ENCODE measurements around the gene ZGRF1.
A peak's percentile ranks its signal among the peaks of the same experiment; 100 is the strongest.

Gene ZGRF1

DNA sequence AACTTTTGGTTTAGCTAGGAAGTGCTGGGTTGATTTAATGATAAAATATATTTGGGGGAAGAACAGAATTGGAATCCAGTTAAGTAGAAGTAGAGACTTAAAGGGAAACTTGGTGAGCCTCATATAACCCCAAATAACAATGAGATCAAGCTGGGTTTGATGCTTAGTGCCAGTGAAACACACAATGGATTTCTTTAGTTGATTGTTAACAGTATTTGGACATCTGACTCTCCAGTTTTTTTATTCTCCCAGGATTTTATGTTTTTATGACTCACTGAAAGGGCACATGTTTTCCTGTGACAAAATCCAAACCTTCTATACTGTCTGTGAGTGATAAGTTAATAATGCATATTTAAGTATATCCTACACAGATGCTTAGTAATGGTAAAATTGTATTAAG lies 118.0 kb downstream of the ZGRF1 start:
- H3K36me3 Mint-ChIP-seq, result no peaks in the 10 kb centered on the region
- H3K4me3 Mint-ChIP-seq, result no peak overlapping the region
- no peak overlapping the region for H3K27ac Mint-ChIP-seq
- H3K9me3 Mint-ChIP-seq (ENCODE audit: low read depth), result peaks cover 6% of the 10 kb centered on the region
- H3K27me3 Mint-ChIP-seq, result peaks cover 68% of the 10 kb centered on the region
- H3K4me1 Mint-ChIP-seq (ENCODE audit: low read depth), result peaks cover 58% of the 10 kb centered on the region

DNA sequence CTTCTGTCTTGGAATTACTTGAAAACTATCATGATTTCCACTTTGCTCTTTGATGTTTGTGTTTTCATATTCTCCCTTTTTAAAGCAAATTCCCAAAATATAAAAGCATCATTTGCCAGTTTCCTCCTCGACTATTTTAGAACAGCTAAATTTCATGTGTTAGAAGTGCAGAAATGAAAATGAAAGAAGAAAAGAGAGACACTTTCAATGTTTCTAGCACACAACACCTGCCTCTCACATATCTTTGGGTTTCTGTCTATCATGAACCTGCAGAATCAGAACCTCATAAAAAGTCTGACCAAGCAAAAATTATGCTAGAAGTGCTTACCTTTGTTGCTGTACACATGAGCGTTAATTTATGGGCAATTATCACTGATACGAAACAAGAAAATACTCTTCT lies 118.8 kb downstream of the ZGRF1 start:
- no peak overlapping the region for H3K27ac Mint-ChIP-seq
- H3K27me3 Mint-ChIP-seq, result peaks cover 70% of the 10 kb centered on the region
- no peaks in the 10 kb centered on the region for H3K36me3 Mint-ChIP-seq
- peaks cover 54% of the 10 kb centered on the region for H3K4me1 Mint-ChIP-seq (ENCODE audit: low read depth)
- peaks cover 6% of the 10 kb centered on the region for H3K9me3 Mint-ChIP-seq (ENCODE audit: low read depth)
- H3K4me3 Mint-ChIP-seq, result peak overlapping the region; percentile 85

DNA sequence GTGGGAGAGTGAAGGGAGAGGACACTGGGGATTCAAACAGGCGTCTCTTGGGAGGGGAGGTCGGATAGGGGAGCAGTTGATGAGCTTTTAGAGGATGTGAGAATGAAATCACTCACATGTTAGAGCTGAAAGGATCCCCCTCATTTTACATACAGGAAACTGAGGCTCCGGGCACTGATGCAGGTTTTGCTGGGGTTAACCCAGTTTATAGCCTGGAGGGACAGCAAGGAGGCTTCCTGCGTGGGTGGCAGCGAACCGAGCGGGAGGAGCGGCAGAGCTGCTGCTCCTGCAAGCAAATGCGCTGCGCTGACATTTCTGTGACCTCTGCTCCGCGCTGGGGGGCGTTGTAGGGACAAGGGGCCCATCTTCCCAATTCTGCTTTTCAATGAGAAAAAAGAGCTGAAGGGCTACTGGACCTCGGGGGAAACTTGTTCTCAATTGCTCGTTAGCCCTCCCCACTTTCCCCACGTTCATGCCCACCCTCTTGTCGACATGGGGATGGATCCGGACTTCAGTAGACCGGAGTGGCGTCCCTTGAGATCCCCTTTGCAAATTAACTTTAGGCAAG lies 119.6 kb downstream of the ZGRF1 start:
- Mint-ChIP-seq H3K4me1 (ENCODE audit: low read depth) (peaks cover 48% of the 10 kb centered on the region), H3K27me3 (peaks cover 75% of the 10 kb centered on the region), H3K9me3 (ENCODE audit: low read depth) (peaks cover 7% of the 10 kb centered on the region), H3K4me3 (peak overlapping the region; percentile 85), H3K27ac (no peak overlapping the region), H3K36me3 (no peaks in the 10 kb centered on the region)

DNA sequence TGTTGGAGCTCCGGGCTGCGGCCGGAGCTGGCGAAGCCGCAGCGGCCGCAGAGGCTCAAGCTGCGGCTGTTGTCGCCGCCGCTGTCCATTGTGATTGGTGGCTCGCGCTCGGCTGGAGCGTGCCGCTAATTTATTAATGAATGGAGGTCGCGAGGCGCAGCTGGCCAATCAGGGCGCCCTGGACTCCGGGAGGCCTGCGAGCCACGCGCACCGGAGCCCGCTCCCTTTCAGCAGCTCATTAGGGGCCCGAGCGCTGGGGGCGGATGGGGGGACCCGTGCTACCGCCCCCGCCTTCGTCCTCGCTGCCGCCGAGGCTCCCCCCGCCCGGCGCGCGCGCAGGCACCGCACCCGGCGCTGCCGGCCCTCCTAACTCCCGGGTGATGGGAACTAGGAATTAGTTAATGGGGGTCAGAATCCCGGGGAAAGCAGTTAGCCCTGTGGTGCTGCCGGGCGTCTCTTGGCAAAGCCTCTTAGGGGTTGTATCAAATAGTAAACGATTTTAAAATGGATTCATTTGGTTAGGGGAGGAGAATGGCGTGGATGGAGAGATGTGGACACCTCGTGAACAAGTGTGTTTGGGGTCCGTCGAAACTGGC lies 120.1 kb downstream of the ZGRF1 start:
- Mint-ChIP-seq H3K36me3 (peaks cover 3% of the 10 kb centered on the region), H3K9me3 (ENCODE audit: low read depth) (peaks cover 11% of the 10 kb centered on the region), H3K27ac (no peak overlapping the region), H3K27me3 (peaks cover 75% of the 10 kb centered on the region), H3K4me3 (peak overlapping the region; percentile 92), H3K4me1 (ENCODE audit: low read depth) (peaks cover 49% of the 10 kb centered on the region)

DNA sequence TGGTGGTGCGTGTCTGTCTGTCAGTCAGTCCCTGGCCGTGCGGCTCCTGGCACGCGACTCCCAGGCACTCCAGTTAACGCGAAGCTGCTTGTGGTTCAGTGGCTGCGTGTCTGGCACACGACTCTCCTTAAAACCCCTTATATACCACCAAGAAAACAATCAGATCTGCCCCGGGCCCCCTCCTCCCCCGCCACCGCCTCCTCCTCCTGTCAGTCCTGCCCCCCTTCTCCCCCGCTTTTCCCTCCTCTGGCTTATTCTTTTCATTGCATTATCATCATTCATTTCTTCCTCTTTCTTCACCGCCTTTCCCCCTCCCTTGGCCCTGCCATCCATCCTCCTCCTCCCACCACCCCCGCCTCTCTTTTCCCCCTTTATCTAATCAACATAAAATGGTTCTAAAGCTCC lies 120.6 kb downstream of the ZGRF1 start, which contains the start of gene NEUROG2:
NEUROG2 (minus strand) TSS at position 115 of the 405 bp plus-strand sequence. CDS start 705 bp downstream, outside the sequence.
- peaks cover 14% of the 10 kb centered on the region for H3K9me3 Mint-ChIP-seq (ENCODE audit: low read depth)
- no peak within 1 kb of the TSS for H3K27ac Mint-ChIP-seq
- peaks cover 50% of the 10 kb centered on the region for H3K4me1 Mint-ChIP-seq (ENCODE audit: low read depth)
- peak within 1 kb of the TSS; percentile 92 for H3K4me3 Mint-ChIP-seq
- peaks cover 75% of the 10 kb centered on the region for H3K27me3 Mint-ChIP-seq
- H3K36me3 Mint-ChIP-seq, result peaks cover 3% of the 10 kb centered on the region

DNA sequence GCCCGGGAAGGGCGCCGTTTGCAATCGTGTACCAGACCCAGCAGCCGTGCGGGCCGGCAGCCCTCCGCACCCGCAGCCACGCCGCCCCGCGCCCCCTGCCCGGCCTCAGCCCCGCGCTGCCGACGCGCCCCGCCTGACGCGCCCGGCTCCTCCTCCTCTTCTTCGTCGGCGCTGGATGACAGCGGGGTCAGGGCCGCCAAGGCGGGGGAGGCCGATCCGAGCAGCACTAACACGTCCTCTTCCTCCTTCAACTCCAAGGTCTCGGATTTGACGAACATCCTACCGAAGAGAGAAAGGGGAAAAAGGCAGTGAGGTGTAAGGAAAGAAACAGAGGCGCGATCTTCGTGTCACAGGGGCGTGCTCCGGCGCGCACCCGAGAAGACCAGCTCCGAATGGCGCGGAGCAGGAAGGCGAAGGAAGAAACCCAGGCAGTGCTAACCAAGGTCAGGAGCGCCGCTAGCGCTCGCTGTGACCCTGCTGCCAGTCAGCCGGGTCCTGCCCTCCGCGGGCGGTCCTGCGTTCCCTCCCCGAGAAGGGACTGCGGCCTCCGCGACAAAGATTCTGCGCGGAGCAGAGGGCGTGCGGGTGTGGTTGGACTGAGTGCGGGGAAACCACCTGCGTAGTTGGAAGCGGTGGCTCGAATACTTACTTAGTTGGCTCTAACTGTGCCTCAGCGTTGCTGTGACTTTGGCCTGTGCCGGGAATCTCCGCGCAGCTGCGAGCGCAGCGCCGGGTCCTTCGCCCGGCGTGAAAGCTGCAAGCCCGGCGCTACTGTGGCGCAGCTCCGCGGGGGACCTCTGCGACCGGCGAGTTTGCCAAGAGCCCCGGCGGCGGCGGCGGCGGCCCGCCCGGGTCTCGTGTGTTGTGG lies 121.3 kb downstream of the ZGRF1 start:
- Mint-ChIP-seq H3K4me1 (ENCODE audit: low read depth) (peaks cover 47% of the 10 kb centered on the region), H3K4me3 (peak overlapping the region; percentile 92), H3K27ac (no peak overlapping the region), H3K9me3 (ENCODE audit: low read depth) (peaks cover 14% of the 10 kb centered on the region), H3K36me3 (peaks cover 3% of the 10 kb centered on the region), H3K27me3 (peaks cover 70% of the 10 kb centered on the region)

DNA sequence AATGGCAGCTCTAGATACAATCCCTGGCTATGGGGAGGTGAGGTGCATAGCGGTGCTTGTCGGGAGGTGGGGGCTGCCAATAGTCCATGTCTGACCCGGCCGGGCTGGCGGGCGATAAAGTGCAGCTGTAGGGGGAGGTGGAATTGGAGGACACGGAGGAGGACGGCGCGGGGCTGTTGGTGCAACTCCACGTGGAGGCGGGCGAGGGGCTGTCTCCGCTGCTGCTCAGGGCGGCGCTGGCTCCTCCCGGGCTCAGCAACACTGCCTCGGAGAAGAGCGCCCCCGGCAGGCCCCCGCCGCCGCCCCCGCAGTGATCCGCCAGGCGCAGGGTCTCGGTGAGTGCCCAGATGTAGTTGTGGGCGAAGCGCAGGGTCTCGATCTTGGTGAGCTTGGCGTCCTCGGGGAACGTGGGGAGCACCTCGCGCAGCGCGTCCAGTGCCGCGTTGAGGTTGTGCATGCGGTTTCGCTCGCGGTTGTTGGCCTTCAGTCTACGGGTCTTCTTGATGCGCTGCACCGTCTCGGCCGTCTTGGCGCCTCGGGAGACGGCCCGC lies 122.0 kb downstream of the ZGRF1 start:
- Mint-ChIP-seq H3K27ac (no peak overlapping the region), H3K27me3 (peaks cover 67% of the 10 kb centered on the region), H3K36me3 (peaks cover 3% of the 10 kb centered on the region), H3K4me1 (ENCODE audit: low read depth) (peaks cover 49% of the 10 kb centered on the region), H3K9me3 (ENCODE audit: low read depth) (peaks cover 12% of the 10 kb centered on the region), H3K4me3 (peak overlapping the region; percentile 81)

DNA sequence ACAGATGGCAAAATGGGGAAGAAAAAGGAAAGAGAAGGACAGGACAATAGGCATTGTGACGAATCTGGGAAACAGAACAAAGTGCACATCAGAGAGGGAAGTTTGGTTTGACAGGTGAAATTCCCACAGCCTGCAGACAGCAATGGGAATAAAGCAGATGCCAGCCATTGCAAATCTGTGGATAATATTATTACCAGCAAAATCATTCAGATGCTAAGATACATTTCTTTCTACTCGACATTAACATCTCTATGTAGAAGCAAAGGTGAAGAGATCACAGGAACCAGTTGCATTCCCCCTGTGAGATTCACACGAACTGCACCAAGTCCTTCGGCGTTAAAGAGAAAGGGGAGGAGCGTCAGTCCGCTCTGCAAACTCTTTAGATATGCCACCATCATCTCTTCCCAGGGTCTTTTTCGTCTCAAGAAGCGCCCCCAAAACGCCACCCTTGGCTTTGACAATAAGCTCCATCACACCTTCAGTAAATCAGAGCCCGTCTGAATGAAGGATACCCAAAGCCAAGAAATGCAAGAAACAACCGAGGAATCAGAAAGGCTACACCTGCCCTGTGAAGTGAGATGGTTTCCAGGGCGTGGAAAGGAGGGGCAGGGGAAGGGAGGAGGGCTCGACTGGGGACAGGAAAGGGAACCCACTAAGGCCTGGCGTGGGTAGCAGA lies 122.6 kb downstream of the ZGRF1 start:
- Mint-ChIP-seq H3K27ac (no peak overlapping the region), H3K36me3 (peaks cover 3% of the 10 kb centered on the region), H3K4me1 (ENCODE audit: low read depth) (peaks cover 55% of the 10 kb centered on the region), H3K4me3 (peak overlapping the region; percentile 81), H3K27me3 (peaks cover 67% of the 10 kb centered on the region), H3K9me3 (ENCODE audit: low read depth) (peaks cover 8% of the 10 kb centered on the region)

DNA sequence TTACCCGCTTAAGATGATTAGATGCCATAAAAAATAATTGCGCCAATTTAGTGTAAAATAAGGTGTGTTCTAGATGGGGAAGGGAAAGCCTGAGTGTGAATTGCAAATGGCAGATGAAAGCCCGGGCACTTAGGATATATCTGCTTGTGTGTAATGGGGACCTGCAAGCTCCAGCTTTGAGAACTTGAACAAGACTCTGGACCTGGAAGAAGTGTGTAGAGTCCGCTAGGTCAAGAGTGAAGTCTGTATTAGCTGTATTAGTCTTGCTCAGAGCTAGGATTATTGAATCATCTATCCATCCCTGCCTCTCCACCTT lies 124.9 kb downstream of the ZGRF1 start:
- H3K9me3 Mint-ChIP-seq (ENCODE audit: low read depth), result peaks cover 8% of the 10 kb centered on the region
- peaks cover 3% of the 10 kb centered on the region for H3K36me3 Mint-ChIP-seq
- H3K27ac Mint-ChIP-seq, result peak overlapping the region; percentile 18
- peaks cover 61% of the 10 kb centered on the region for H3K27me3 Mint-ChIP-seq
- H3K4me1 Mint-ChIP-seq (ENCODE audit: low read depth), result peaks cover 46% of the 10 kb centered on the region
- H3K4me3 Mint-ChIP-seq, result peak overlapping the region; percentile 3

DNA sequence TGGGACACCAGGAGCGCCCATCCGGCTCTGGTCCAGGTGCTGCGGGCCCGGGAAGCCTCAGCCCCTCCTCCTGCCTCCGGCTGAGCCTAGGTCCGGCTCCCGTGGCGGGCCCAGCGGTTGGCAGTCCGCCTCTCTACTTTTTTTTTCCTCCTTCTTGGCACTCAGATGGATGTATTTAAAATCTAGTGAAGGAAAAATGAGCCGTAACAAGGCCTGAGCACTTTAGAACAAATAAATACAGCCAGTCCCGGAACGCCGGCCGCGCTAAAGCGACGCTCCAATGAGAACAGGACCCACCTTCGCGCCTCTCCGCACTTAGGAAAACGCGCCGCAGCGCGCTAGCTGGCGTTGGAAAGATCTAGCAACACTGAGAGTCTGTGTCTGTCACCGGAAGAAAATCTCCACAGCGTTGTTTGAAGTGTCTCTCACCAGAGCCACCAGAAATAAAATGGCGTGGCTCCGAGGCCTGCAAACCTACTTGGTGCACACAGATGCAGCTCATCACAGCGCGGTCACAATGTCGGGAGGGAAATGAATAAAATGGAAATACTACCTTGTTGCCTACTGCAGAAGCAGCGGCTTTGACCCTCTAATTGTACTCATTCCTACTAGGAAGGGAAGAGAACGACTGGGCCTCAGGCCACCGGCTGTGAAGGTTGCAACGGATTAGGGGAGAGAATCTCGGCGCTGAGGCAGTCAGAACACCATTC lies 125.5 kb downstream of the ZGRF1 start:
- H3K27me3 Mint-ChIP-seq, result peaks cover 62% of the 10 kb centered on the region
- peaks cover 8% of the 10 kb centered on the region for H3K9me3 Mint-ChIP-seq (ENCODE audit: low read depth)

DNA sequence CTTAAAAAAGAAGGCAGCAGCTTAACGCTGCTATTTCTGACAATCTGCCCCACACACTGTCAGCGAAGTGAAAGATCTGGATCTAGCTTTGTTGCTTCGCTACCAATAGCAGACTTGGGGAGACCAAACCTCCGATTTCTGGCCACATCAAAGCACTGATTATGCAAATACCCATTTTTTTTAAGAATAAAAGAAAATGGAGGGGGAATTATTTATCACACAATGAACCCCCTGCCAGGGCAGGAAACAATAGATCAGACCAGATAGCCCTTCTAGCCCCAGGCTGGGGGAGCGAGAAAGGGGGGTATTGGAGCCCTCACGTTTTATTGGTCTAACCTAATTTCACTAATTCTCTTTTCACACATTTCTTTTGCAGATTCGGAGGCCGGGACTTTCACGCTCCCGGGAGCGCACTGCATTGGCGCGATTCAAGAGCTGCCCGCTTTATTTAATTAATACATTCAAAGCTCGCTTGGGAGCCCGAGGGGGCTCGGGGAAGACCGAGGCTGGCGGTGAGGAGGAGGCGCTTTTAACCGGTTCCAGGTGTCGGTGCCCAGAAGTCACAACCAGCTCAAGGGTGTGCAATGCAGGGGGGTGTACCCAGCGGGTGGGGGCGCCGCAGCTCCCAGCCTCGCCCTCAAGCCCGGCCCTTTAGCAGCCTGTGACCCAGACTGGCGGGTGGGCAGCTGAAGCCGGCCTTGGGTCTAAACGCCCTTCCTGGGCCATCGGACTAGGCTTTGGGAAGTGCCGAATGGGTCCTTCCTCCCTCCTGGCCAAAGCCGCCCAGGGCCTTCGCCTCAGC lies 126.2 kb downstream of the ZGRF1 start:
- H3K36me3 Mint-ChIP-seq, result peaks cover 3% of the 10 kb centered on the region
- H3K4me3 Mint-ChIP-seq, result peak overlapping the region; percentile 73
- peaks cover 65% of the 10 kb centered on the region for H3K27me3 Mint-ChIP-seq
- no peak overlapping the region for H3K27ac Mint-ChIP-seq
- peaks cover 41% of the 10 kb centered on the region for H3K4me1 Mint-ChIP-seq (ENCODE audit: low read depth)
- peaks cover 8% of the 10 kb centered on the region for H3K9me3 Mint-ChIP-seq (ENCODE audit: low read depth)

More for the DNA sequence above, 125.5 kb downstream of the ZGRF1 start:
- Mint-ChIP-seq H3K4me1 (ENCODE audit: low read depth) (peaks cover 42% of the 10 kb centered on the region), H3K27ac (peak overlapping the region; percentile 18), H3K36me3 (peaks cover 3% of the 10 kb centered on the region), H3K4me3 (peak overlapping the region; percentile 74)

DNA sequence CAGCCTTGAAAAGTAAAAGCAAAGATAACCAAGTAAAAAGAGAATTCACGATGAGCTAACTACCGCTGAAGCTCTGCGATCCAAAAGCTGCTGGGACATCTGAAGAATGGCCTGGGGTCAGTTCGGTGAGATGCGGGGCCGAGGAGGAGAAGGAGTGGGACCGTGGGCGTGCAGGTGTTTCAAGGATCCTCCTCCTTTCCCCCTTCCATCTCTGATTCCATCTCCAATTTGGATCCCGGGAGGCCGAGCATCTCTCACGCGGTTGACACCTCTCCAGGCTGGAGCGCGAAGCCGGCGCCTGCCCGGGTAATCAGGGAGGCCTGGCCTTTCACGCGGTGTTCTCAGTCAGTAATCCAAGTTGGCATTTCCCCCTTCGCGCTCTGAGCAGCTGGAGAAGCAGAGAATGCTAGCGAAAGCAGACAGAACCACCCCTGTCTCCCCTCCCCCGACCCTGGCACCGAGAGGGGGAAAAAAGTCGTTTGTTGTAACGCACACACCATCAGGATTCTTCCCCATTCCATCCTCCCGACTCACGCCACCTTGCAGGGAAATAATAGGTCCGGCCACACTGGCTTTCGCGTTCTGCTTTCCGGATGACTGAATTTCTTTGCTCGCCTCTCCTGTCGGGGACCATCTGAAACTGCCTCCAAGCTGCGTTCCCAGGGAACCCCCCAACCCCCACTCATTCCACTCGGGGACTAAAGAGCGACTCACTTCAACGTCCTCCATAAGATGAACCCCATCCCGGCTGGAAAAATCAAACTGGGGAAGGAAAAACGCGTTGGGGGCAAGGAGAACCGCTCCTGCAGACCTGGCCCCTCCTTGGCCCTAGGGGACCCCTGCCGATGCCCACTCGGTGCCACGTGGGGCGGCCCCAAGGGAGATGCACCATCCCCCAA lies 127.2 kb downstream of the ZGRF1 start:
- H3K4me3 Mint-ChIP-seq, result peak overlapping the region; percentile 68
- peaks cover 8% of the 10 kb centered on the region for H3K9me3 Mint-ChIP-seq (ENCODE audit: low read depth)
- H3K27me3 Mint-ChIP-seq, result peaks cover 63% of the 10 kb centered on the region
- H3K36me3 Mint-ChIP-seq, result peaks cover 3% of the 10 kb centered on the region
- H3K27ac Mint-ChIP-seq, result no peak overlapping the region
- peaks cover 35% of the 10 kb centered on the region for H3K4me1 Mint-ChIP-seq (ENCODE audit: low read depth)

DNA sequence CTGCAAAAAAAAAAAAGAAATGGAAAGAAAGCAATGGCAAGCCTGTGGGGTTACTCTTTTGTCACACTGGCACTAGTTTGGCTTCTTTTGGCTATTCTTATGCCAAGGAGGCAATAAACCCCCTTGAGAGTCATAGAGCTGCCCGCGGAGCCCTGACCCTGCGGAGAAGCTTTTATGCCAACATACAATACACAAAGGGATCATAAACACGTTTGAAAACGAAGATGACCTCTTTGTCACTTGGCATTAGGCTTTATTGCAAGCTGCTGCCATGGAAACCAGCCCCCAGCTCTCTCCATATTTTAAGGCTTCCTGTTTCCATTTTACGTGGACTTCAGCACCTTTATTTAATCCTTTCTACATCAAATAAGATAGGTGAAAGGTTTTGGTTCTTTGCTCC lies 128.4 kb downstream of the ZGRF1 start:
- Mint-ChIP-seq H3K4me1 (ENCODE audit: low read depth) (peaks cover 28% of the 10 kb centered on the region), H3K4me3 (peak overlapping the region; percentile 25), H3K9me3 (ENCODE audit: low read depth) (peaks cover 8% of the 10 kb centered on the region)

More for the DNA sequence above, 128.4 kb downstream of the ZGRF1 start:
- no peak overlapping the region for H3K27ac Mint-ChIP-seq
- H3K36me3 Mint-ChIP-seq, result peaks cover 3% of the 10 kb centered on the region
- peaks cover 55% of the 10 kb centered on the region for H3K27me3 Mint-ChIP-seq
